ENCODE measurements around the gene SPEG. TPM values are rescaled to one million over a fixed set of nuclear protein-coding genes. Genes with fewer than 3 reads are reported as not detected.
A peak's percentile ranks its signal among the peaks of the same experiment; 100 is the strongest.

The SPEG gene
- total and polyA plus RNA-seq, 2 of the 13 experiments (the other 11 are each of a cell fraction or from before 2014, with no cell fraction given): 0.18 to 0.24 TPM

DNA sequence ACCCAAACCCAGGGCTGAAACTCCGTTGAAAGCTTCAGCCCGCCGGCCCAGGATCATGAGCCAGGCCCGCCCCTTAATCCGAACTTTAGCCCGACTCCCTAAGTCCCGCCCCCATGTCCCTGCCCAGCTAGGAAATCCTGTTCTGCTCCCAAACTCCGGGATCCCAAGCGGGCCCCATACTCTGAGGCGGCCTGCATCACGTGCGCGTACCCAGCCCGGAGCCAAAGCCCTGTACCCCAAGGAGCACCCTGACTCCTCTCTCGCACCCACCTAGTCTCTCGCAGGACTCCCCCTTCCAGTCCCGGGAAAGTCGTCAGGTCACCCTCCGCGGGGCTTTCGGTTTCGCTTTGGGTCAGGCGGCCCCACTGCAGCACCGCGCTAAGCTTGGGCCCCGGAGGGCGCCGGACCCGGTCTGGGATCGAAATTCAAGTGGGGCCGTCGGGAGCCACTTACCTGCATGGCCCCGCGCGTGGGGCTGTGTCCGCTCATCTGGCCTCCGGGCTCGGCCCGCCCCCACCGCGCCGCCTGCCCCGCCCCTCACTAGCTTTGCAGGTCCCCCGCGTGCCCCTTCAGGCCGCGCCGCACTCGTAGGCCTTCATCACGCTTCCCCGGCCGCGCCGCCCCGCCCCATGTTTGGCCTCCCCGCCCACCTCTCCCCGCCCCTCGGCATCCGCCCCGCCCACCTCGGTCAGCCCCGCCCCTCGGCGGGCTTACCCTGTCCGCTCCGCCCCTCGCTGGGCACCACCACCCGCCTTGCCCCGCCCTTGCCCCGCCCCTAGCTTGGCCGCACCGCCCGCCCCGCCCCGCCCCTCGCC, 47.1 kb upstream of the SPEG start, which contains the start of gene DNPEP (continued):
- TF ChIP-seq THAP9 (CRISPR knock-in tag; IDR thresholded peaks at IDR 0.05; ENCODE audit: borderline replicate concordance) (peak; percentile 65; the same call in 1 of the 2 replicates), NCOA1 (CRISPR knock-in tag; IDR thresholded peaks at IDR 0.05) (no peak), FOXK2 (IDR thresholded peaks at IDR 0.05) (no peak), ZNF432 (CRISPR knock-in tag; IDR thresholded peaks at IDR 0.05; ENCODE audit: borderline replicate concordance) (no peak), ZNF740 (CRISPR knock-in tag; IDR thresholded peaks at IDR 0.05) (no peak), BORCS8-MEF2B (CRISPR knock-in tag; IDR thresholded peaks at IDR 0.05) (peak; percentile 78; the same call in 1 of the 2 replicates), GFI1 (CRISPR knock-in tag; IDR thresholded peaks at IDR 0.05; ENCODE audit: borderline replicate concordance) (0 out of 2 replicates have a peak, but pooled peaks have one; percentile 41), ZNF816 (CRISPR knock-in tag; IDR thresholded peaks at IDR 0.05; ENCODE audit: borderline replicate concordance) (no peak; the same call in 1 of the 2 replicates), ZNF879 (CRISPR knock-in tag; IDR thresholded peaks at IDR 0.05) (peak; percentile 51), ZFYVE20 (CRISPR knock-in tag; IDR thresholded peaks at IDR 0.05; ENCODE audit: borderline replicate concordance, low read depth) (no peak), SMARCC2 (IDR thresholded peaks at IDR 0.05) (no peak), ZNF678 (CRISPR knock-in tag; IDR thresholded peaks at IDR 0.05) (no peak), ZNF550 (CRISPR knock-in tag; IDR thresholded peaks at IDR 0.05; ENCODE audit: borderline replicate concordance) (no peak), CREB3 (CRISPR knock-in tag; IDR thresholded peaks at IDR 0.05) (no peak; the same call in 1 of the 2 replicates), HNRNPK (IDR thresholded peaks at IDR 0.05; ENCODE audit: low read depth, low read length, poor library complexity, severe bottlenecking) (no peak), JUNB (CRISPR knock-in tag; IDR thresholded peaks at IDR 0.05; ENCODE audit: borderline replicate concordance) (no peak), ZNF251 (CRISPR knock-in tag; IDR thresholded peaks at IDR 0.05) (no peak)
- TF ChIP-seq, protein P1, sequence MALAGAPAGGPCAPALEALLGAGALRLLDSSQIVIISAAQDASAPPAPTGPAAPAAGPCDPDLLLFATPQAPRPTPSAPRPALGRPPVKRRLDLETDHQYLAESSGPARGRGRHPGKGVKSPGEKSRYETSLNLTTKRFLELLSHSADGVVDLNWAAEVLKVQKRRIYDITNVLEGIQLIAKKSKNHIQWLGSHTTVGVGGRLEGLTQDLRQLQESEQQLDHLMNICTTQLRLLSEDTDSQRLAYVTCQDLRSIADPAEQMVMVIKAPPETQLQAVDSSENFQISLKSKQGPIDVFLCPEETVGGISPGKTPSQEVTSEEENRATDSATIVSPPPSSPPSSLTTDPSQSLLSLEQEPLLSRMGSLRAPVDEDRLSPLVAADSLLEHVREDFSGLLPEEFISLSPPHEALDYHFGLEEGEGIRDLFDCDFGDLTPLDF (CRISPR knock-in tag; IDR thresholded peaks at IDR 0.05): no peak
- TF ChIP-seq, protein P2, sequence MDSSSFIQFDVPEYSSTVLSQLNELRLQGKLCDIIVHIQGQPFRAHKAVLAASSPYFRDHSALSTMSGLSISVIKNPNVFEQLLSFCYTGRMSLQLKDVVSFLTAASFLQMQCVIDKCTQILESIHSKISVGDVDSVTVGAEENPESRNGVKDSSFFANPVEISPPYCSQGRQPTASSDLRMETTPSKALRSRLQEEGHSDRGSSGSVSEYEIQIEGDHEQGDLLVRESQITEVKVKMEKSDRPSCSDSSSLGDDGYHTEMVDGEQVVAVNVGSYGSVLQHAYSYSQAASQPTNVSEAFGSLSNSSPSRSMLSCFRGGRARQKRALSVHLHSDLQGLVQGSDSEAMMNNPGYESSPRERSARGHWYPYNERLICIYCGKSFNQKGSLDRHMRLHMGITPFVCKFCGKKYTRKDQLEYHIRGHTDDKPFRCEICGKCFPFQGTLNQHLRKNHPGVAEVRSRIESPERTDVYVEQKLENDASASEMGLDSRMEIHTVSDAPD (CRISPR knock-in tag; IDR thresholded peaks at IDR 0.05): no peak
- TF ChIP-seq, protein P3, sequence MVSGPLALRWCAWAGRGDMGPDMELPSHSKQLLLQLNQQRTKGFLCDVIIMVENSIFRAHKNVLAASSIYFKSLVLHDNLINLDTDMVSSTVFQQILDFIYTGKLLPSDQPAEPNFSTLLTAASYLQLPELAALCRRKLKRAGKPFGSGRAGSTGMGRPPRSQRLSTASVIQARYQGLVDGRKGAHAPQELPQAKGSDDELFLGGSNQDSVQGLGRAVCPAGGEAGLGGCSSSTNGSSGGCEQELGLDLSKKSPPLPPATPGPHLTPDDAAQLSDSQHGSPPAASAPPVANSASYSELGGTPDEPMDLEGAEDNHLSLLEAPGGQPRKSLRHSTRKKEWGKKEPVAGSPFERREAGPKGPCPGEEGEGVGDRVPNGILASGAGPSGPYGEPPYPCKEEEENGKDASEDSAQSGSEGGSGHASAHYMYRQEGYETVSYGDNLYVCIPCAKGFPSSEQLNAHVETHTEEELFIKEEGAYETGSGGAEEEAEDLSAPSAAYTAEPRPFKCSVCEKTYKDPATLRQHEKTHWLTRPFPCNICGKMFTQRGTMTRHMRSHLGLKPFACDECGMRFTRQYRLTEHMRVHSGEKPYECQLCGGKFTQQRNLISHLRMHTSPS (CRISPR knock-in tag; IDR thresholded peaks at IDR 0.05; ENCODE audit: low read depth): peak; percentile 26; the same call in 1 of the 2 replicates
